Omental fat pad (tissue), 4 donors: ENCODE results near the gene GULP1. TPM values are rescaled to one million over a fixed set of nuclear protein-coding genes. Genes with fewer than 3 reads are reported as not detected.

Experiments
- ATAC-seq: fragments of 150-250 bp; one replicate; pipeline ENCODE4 v1.9.1; 2016; ENCODE audit warnings: mild to moderate bottlenecking, moderate library complexity; ENCODE audit not compliant: low FRiP score
- DNase-seq: peaks from one replicate; pipeline ENCODE4 v3.0.0-alpha.2; 2019; ENCODE audit warnings: low spot score
- CTCF ChIP-seq, 3 donors: fragments of 450-650 bp; IDR thresholded peaks; one replicate each; pipeline ENCODE4 v1.5.1; 2016 to 2017; ENCODE audit warnings: antibody characterized with exemption in 3 of 3, mild to moderate bottlenecking in 3 of 3, moderate library complexity in 2 of 3
- total RNA-seq, 4 donors: library from RNA; depleted of rRNA; stranded (reverse); fragments of >200 nt; gene quantifications; one replicate each; pipeline ENCODE4 v1.1.0, GENCODE V29; 2016

GULP1 gene
- total RNA-seq, 4 donors from 2014 or later: 14.1 to 31.5 (median 16.5) TPM

- DNase-seq (no peak), ATAC-seq (no peak)
- no peak for TF ChIP-seq CTCF (IDR thresholded peaks at IDR 0.05)
Observed at GRCh38 chr2:188426121-188426520, 134.4 kb downstream of the GULP1 start.

GRCh38 chr2:188430705-188431104 lies 139.0 kb downstream of the GULP1 start:
- no peak for DNase-seq
- TF ChIP-seq CTCF (IDR thresholded peaks at IDR 0.05): no peak
- ATAC-seq: no peak

GRCh38 chr2:188434018-188434417 lies 142.3 kb downstream of the GULP1 start:
- DNase-seq (no peak), ATAC-seq (no peak)
- no peak for TF ChIP-seq CTCF (IDR thresholded peaks at IDR 0.05)

GRCh38 chr2:188435115-188435514 lies 143.4 kb downstream of the GULP1 start:
- no peak for TF ChIP-seq CTCF (IDR thresholded peaks at IDR 0.05)
- ATAC-seq (no peak), DNase-seq (no peak)

GRCh38 chr2:188437537-188437936 lies 145.9 kb downstream of the GULP1 start:
- no peak for TF ChIP-seq CTCF (IDR thresholded peaks at IDR 0.05)
- no peak for DNase-seq
- ATAC-seq: no peak

- no peak for DNase-seq
- no peak for TF ChIP-seq CTCF (IDR thresholded peaks at IDR 0.05)
- ATAC-seq: no peak
Observed at GRCh38 chr2:188439986-188440385, 148.3 kb downstream of the GULP1 start.

GRCh38 chr2:188440849-188441248 lies 149.2 kb downstream of the GULP1 start:
- DNase-seq: no peak
- ATAC-seq: no peak
- TF ChIP-seq CTCF (IDR thresholded peaks at IDR 0.05): no peak
